ENCODE data around the gene ZNF714. TPM values are rescaled to one million over a fixed set of nuclear protein-coding genes. Genes with fewer than 3 reads are reported as not detected.

ZNF714 gene
- total RNA-seq, 3 donors from 2014 or later (not counting 1 experiment from before 2014, with no cell fraction given), result 12.5 to 15.0 (median 14.7) TPM

DNA sequence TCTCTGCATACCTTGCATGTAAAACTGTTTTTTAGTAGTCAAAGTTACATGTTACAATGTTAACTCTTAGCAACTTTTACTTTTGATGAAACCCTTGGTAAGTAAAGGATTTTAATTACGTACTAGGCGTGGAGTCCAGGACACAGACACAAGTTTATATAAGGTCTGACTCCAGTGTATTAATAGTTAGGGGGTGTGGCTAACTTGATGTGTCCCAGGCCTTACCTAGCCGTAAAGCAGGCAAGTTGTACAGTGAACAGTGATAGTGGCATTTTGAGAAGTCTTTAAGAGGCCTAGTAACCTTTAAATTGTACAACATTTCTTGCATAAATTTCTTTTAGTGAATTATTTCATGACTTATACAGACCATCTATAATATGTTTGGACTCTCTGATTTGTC, 5.9 kb downstream of the ZNF714 start:
- intact Hi-C loops (cut with micrococcal nuclease), result loop anchor here (10.0 kb wide), 1 partner anchor 767 kb away; no protein-coding TSS in a partner anchor
- Histone ChIP-seq H3K36me3 (ENCODE audit: control insufficient read depth, insufficient read depth, low read length) (peaks cover 2% of the 10 kb centered on the region), H3K27me3 (ENCODE audit: control insufficient read depth, insufficient read depth, low read length) (no peaks in the 10 kb centered on the region), H3K4me1 (ENCODE audit: control insufficient read depth, insufficient read depth, low read length) (no peaks in the 10 kb centered on the region), H3K27ac (ENCODE audit: low read length) (no peak overlapping the region), H3K9me3 (ENCODE audit: control insufficient read depth, insufficient read depth, low read length) (no peaks in the 10 kb centered on the region), H3K4me3 (ENCODE audit: low read length) (no peak overlapping the region)
- ATAC-seq, result no peak
- Mint-ChIP-seq H3K4me1 (peaks cover 0 to 14% of the 10 kb centered on the region in 2 donors), H3K27me3 (ENCODE audit: low read depth in 2 of 2) (no peaks in the 10 kb centered on the region), H3K9me3 (no peaks in the 10 kb centered on the region), H3K36me3 (no peaks in the 10 kb centered on the region), H3K4me3 (no peak overlapping the region), H3K27ac (no peak overlapping the region)
- WGBS (ENCODE audit: insufficient coverage), result 93% methylated on average over 2 of the region's 3 CpGs
- no peak for DNase-seq
- TF ChIP-seq, protein P1, sequence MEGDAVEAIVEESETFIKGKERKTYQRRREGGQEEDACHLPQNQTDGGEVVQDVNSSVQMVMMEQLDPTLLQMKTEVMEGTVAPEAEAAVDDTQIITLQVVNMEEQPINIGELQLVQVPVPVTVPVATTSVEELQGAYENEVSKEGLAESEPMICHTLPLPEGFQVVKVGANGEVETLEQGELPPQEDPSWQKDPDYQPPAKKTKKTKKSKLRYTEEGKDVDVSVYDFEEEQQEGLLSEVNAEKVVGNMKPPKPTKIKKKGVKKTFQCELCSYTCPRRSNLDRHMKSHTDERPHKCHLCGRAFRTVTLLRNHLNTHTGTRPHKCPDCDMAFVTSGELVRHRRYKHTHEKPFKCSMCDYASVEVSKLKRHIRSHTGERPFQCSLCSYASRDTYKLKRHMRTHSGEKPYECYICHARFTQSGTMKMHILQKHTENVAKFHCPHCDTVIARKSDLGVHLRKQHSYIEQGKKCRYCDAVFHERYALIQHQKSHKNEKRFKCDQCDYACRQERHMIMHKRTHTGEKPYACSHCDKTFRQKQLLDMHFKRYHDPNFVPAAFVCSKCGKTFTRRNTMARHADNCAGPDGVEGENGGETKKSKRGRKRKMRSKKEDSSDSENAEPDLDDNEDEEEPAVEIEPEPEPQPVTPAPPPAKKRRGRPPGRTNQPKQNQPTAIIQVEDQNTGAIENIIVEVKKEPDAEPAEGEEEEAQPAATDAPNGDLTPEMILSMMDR (IDR thresholded peaks at IDR 0.05), result no peak

DNA sequence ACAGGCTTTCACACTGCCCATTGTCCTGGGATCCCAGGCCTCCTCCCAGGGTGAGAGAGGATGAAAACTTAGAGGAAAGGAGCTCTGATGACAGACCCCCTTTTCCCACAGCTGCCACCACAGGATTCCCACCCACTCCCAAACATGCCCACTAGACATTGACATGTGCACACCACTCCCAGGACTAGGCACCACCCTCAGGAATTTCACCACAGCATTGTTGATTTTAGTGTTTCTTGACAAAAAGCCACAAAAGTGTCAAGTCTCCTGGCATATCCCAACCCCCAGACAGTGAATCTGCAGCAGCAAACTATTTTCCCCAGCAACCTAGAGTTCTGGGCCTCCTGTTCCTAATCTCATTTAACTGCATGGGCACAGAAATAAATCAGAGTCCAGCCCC, 10.1 kb downstream of the ZNF714 start:
- Mint-ChIP-seq H3K4me3 (no peak overlapping the region), H3K36me3 (no peaks in the 10 kb centered on the region), H3K27me3 (ENCODE audit: low read depth in 2 of 2) (no peaks in the 10 kb centered on the region), H3K4me1 (peaks cover 24 to 31% of the 10 kb centered on the region in 2 donors), H3K27ac (no peak overlapping the region), H3K9me3 (no peaks in the 10 kb centered on the region)
- TF ChIP-seq, protein P1 (IDR thresholded peaks at IDR 0.05), result no peak
- H3K27me3 ChIP-seq (ENCODE audit: control insufficient read depth, insufficient read depth, low read length), result no peaks in the 10 kb centered on the region
- no peaks in the 10 kb centered on the region for H3K4me1 ChIP-seq (ENCODE audit: control insufficient read depth, insufficient read depth, low read length)
- no peak overlapping the region for H3K27ac ChIP-seq (ENCODE audit: low read length)
- H3K9me3 ChIP-seq (ENCODE audit: control insufficient read depth, insufficient read depth, low read length), result no peaks in the 10 kb centered on the region
- intact Hi-C loops (cut with micrococcal nuclease), result no loop called here
- DNase-seq (no peak), ATAC-seq (no peak)
- no peaks in the 10 kb centered on the region for H3K36me3 ChIP-seq (ENCODE audit: control insufficient read depth, insufficient read depth, low read length)
- H3K4me3 ChIP-seq (ENCODE audit: low read length), result no peak overlapping the region

DNA sequence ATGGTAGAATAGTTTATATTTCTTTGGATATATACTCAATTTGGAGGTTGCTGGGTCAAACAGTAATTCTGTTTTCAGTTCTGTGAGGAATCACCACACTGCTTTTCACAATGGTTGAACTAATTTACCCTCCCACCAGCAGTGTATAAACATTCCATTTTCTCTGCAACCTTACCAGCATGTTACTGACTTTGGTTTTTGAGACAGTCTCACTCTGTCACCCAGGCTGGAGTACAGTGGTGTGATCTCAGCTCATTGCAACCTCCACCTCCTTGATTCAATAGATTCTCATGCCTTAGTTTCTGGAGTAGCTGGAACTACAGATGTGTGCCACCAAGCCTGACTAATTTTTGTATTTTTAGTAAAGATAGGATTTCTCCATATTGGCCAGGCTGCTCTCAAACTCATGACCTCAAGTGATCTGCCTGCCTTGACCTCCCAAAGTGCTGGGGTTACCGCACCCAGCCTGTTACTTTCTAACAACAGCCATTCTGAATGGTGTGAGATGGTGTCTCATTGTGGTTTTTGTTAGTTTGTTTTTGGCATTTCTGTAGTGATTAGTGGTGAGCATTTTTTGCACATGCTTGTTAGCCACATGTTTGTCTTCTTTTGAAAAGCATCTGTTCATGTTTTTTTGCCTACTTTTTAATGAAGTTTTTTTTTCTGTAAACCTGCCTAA, 12.5 kb downstream of the ZNF714 start:
- Mint-ChIP-seq H3K4me1 (peaks cover 24 to 31% of the 10 kb centered on the region in 2 donors), H3K27ac (peak overlapping the region; percentile 77 to 84), H3K36me3 (no peaks in the 10 kb centered on the region), H3K9me3 (no peaks in the 10 kb centered on the region), H3K4me3 (no peak overlapping the region), H3K27me3 (ENCODE audit: low read depth in 2 of 2) (no peaks in the 10 kb centered on the region)
- no peak overlapping the region for H3K4me3 ChIP-seq (ENCODE audit: low read length)
- TF ChIP-seq, protein P1 (IDR thresholded peaks at IDR 0.05), result no peak
- ATAC-seq (peak; percentile 75 to 90 (median 88)), DNase-seq (no peak)
- H3K36me3 ChIP-seq (ENCODE audit: control insufficient read depth, insufficient read depth, low read length), result no peaks in the 10 kb centered on the region
- WGBS (ENCODE audit: insufficient coverage), result 60% methylated on average over 1 of the region's 1 CpG
- intact Hi-C loops (cut with micrococcal nuclease), result no loop called here
- no peak overlapping the region for H3K27ac ChIP-seq (ENCODE audit: low read length)
- no peaks in the 10 kb centered on the region for H3K4me1 ChIP-seq (ENCODE audit: control insufficient read depth, insufficient read depth, low read length)
- no peaks in the 10 kb centered on the region for H3K9me3 ChIP-seq (ENCODE audit: control insufficient read depth, insufficient read depth, low read length)
- H3K27me3 ChIP-seq (ENCODE audit: control insufficient read depth, insufficient read depth, low read length), result no peaks in the 10 kb centered on the region

DNA sequence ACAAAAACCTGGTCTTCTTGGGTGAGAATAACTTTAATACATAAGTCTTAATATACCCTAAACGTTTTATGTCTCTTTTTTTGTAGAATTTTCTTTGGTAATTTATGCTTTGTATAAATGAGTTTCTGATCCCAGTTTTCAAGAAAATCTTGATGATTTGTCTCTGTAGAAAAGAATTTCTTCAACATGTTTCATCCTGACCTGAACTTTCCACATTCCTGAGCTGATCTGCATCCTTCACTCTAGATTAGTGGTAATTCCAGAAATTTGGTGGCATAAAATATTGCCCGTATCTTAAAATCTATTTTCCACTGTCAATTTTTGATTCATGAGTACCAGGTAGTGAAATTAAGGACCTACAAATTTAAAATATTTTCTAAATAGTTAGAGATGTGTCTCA, 16.3 kb downstream of the ZNF714 start:
- no peak for ATAC-seq
- no peaks in the 10 kb centered on the region for H3K27me3 Mint-ChIP-seq (ENCODE audit: low read depth in 2 of 2)

More for the DNA sequence above, 16.3 kb downstream of the ZNF714 start:
- Histone ChIP-seq H3K27ac (ENCODE audit: low read length) (no peak overlapping the region), H3K4me3 (ENCODE audit: low read length) (no peak overlapping the region), H3K4me1 (ENCODE audit: control insufficient read depth, insufficient read depth, low read length) (no peaks in the 10 kb centered on the region), H3K9me3 (ENCODE audit: control insufficient read depth, insufficient read depth, low read length) (no peaks in the 10 kb centered on the region), H3K27me3 (ENCODE audit: control insufficient read depth, insufficient read depth, low read length) (no peaks in the 10 kb centered on the region), H3K36me3 (ENCODE audit: control insufficient read depth, insufficient read depth, low read length) (no peaks in the 10 kb centered on the region)
- Mint-ChIP-seq H3K9me3 (no peaks in the 10 kb centered on the region), H3K27ac (no peak overlapping the region), H3K4me3 (no peak overlapping the region), H3K36me3 (no peaks in the 10 kb centered on the region), H3K4me1 (peaks cover 22 to 24% of the 10 kb centered on the region in 2 donors)
- no CpG with 5 or more reads among the region's 2 CpGs for WGBS (ENCODE audit: insufficient coverage)
- intact Hi-C loops (cut with micrococcal nuclease), result no loop called here
- TF ChIP-seq, protein P1 (IDR thresholded peaks at IDR 0.05), result no peak
- no peak for DNase-seq

Data from natural killer cell (primary cell).